Uterus (tissue), 4 donors: Measurements from ENCODE around the gene ITPRIPL2. TPM values are rescaled to one million over a fixed set of nuclear protein-coding genes. Genes with fewer than 3 reads are reported as not detected.

Source experiments
- DNase-seq, 2 donors: peaks; one replicate each; pipeline ENCODE4 v3.0.0-alpha.2; 2019 to 2020
- H3K27ac ChIP-seq, 2 donors: fragments of 200-600 bp; sonication (generic); 1 replicate in 1 of 2; 2 replicates in 1 of 2; pipeline ENCODE4 v1.5.1; 2016 to 2018
- H3K27me3 ChIP-seq, 2 donors: fragments of 200-600 bp; sonication (generic); one replicate each; pipeline ENCODE4 v1.5.1; 2018 to 2019; ENCODE audit warnings: control low read depth in 1 of 2
- H3K36me3 ChIP-seq, 2 donors: fragments of 200-600 bp; sonication (generic); one replicate each; pipeline ENCODE4 v1.5.1; 2019; ENCODE audit warnings: control low read depth in 1 of 2
- H3K4me1 ChIP-seq, 2 donors: fragments of 200-600 bp; sonication (generic); one replicate each; pipeline ENCODE4 v1.5.1; 2018 to 2019; ENCODE audit warnings: control low read depth in 1 of 2
- H3K4me3 ChIP-seq, 2 donors: fragments of 200-600 bp; sonication (generic); 1 replicate in 1 of 2; 2 replicates in 1 of 2; pipeline ENCODE4 v1.5.1; 2018 to 2019; ENCODE audit warnings: mild to moderate bottlenecking in 1 of 2
- H3K9me3 ChIP-seq, 2 donors: fragments of 200-600 bp; sonication (generic); one replicate each; pipeline ENCODE4 v1.5.1; 2019; ENCODE audit warnings: control low read depth in 1 of 2
- POLR2A ChIP-seq, 2 donors: fragments of 450-650 bp; IDR thresholded peaks; one replicate each; pipeline ENCODE4 v1.6.1; 2016; ENCODE audit warnings: antibody characterized with exemption in 2 of 2, mild to moderate bottlenecking in 1 of 2, moderate library complexity in 1 of 2
- intact Hi-C: fragments of 100-400 bp; cut with DNase I; formaldehyde crosslinking; loops from one replicate; pipeline ENCODE4 v1.15.1; 2023; ENCODE audit warnings: low total_unique reads
- total RNA-seq, 4 donors: library from RNA; depleted of rRNA in 3 of 4; stranded (reverse); fragments of >200 nt in 3 of 4; gene quantifications; one replicate each; pipeline versions ENCODE4 v1.1.0 to v1.2.4, GENCODE V29; 2014 to 2023
- TF ChIP-seq, protein P1 (sequence below), 4 experiments: fragments of 200-600 bp in 2 of 4; fragments of 450-650 bp in 2 of 4; sonication (generic) in 2 of 4; IDR thresholded peaks; one replicate each; pipeline ENCODE4 v1.5.1; 2016 to 2019; ENCODE audit warnings: antibody characterized with exemption in 4 of 4, mild to moderate bottlenecking in 2 of 4, moderate library complexity in 1 of 4
- donor health status: DM: yes; HTN: yes; CAD: no.

ITPRIPL2 gene
- total RNA-seq, 4 donors from 2014 or later: 17.9 to 74.1 (median 43.7) TPM

DNA sequence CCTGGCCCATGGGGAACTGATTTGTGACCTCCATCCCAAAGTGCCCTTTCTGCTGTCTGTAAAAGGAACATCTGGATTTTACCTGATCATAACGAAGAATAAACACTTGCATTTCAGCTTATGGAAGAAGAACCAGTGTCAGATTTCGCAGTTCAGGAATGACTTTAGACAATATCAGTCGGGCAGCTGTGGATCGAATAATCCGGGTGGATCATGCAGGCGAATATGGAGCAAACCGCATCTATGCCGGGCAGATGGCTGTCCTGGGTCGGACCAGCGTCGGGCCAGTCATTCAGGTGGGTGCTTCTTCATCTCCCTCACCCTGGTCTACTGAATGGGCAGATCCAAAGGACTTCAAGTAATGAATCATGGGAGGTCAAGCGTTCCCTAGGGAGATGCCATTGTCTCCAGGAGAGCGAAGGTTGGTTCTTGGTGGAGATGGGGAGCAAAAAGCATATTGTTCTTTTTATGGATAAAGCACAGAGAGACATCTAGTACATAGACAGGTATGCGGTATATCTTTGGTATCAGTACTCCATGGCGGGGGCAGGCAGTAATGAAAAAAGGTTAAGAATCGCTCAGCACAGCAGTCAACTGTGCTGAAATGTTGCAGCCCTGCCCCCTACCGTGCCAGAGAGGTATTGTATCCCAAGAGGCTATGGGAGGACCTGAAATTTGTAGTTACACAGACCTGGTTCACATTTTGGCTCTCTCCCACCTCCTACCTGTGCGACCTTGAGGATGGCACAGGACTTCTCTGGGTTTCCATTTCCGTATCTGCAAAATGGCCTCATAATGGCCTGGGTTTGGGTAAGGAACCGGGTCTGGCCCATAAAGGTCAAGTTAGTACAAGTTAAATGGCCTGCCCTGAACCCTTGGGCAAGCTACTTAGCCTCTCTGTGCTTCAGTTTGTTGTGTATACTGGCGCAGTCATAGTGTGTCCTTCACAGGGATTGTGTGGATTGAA is 41.7 kb upstream of the ITPRIPL2 start:
- no peak overlapping the region for H3K27ac ChIP-seq
- H3K4me3 ChIP-seq: no peak overlapping the region
- H3K27me3 ChIP-seq: no peaks in the 10 kb centered on the region
- no peak for DNase-seq
- intact Hi-C loops: no loop called here
- TF ChIP-seq, protein P1, sequence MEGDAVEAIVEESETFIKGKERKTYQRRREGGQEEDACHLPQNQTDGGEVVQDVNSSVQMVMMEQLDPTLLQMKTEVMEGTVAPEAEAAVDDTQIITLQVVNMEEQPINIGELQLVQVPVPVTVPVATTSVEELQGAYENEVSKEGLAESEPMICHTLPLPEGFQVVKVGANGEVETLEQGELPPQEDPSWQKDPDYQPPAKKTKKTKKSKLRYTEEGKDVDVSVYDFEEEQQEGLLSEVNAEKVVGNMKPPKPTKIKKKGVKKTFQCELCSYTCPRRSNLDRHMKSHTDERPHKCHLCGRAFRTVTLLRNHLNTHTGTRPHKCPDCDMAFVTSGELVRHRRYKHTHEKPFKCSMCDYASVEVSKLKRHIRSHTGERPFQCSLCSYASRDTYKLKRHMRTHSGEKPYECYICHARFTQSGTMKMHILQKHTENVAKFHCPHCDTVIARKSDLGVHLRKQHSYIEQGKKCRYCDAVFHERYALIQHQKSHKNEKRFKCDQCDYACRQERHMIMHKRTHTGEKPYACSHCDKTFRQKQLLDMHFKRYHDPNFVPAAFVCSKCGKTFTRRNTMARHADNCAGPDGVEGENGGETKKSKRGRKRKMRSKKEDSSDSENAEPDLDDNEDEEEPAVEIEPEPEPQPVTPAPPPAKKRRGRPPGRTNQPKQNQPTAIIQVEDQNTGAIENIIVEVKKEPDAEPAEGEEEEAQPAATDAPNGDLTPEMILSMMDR (IDR thresholded peaks at IDR 0.05): peak; percentile 24 to 44 (median 32)
- TF ChIP-seq POLR2A (IDR thresholded peaks at IDR 0.05): no peak
- H3K36me3 ChIP-seq: no peaks in the 10 kb centered on the region
- peaks cover 3 to 4% of the 10 kb centered on the region in 2 donors for H3K4me1 ChIP-seq
- H3K9me3 ChIP-seq: no peaks in the 10 kb centered on the region

DNA sequence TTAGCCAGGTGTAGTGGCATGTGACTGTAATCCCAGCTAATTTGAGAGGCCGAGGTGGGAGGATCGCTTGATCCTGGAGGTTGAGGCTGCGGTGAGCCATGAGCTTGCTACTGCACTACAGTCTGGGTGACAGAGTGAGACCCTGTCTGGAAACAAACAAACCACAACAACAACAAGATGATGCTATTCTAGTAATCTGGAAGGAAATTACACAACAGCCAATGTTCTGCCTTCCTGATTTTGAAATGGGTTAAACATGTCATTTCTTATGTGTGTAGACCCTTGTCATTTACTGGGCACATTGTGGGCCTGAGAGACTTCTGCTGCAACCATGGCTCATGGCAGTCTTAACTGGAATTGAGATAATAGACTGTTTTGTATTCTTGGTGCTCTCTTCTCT is 40.4 kb upstream of the ITPRIPL2 start:
- TF ChIP-seq POLR2A (IDR thresholded peaks at IDR 0.05): no peak
- TF ChIP-seq, protein P1 (IDR thresholded peaks at IDR 0.05): no peak
- Histone ChIP-seq H3K27ac (no peak overlapping the region), H3K36me3 (no peaks in the 10 kb centered on the region), H3K9me3 (no peaks in the 10 kb centered on the region), H3K27me3 (no peaks in the 10 kb centered on the region), H3K4me3 (no peak overlapping the region), H3K4me1 (peaks cover 2 to 3% of the 10 kb centered on the region in 2 donors)
- no peak for DNase-seq
- intact Hi-C loops: no loop called here

DNA sequence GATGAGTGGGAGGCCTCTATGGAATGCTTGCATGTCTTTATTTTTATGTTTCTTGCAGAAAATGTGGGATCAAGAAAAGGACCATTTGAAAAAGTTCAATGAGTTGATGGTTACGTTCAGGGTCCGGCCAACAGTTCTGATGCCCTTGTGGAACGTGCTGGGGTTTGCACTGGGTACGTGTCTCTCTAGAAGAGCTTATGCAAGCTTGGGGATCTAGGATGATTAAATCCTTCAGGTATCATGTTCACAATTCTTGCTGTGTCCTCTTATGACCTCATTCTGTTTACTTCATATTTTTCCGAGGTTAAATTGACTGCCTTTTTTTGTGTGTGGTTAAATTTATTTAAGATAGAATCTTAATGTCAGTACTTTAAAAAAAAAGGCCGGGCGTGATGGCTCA is 39.9 kb upstream of the ITPRIPL2 start:
- intact Hi-C loops: no loop called here
- no peak overlapping the region for H3K4me3 ChIP-seq
- no peaks in the 10 kb centered on the region for H3K27me3 ChIP-seq
- H3K27ac ChIP-seq: no peak overlapping the region
- no peak for TF ChIP-seq POLR2A (IDR thresholded peaks at IDR 0.05)
- TF ChIP-seq, protein P1 (IDR thresholded peaks at IDR 0.05): no peak
- DNase-seq: no peak
- peaks cover 0 to 2% of the 10 kb centered on the region in 2 donors for H3K4me1 ChIP-seq
- no peaks in the 10 kb centered on the region for H3K36me3 ChIP-seq
- no peaks in the 10 kb centered on the region for H3K9me3 ChIP-seq

DNA sequence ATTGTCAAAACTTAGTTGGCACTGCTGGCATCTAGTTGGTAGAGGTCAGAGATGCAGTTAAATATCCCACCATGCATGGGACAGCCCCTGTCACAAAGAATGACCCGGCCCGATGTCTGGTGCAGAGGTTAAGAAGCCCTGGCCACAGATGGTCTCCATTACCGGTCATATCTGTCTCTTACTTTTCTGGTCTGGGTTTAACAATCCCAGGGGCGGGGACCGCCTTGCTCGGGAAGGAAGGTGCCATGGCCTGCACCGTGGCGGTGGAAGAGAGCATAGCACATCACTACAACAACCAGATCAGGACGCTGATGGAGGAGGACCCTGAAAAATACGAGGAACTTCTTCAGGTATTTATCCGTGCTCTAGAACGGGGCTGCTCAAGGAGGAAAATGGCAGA is 38.3 kb upstream of the ITPRIPL2 start:
- TF ChIP-seq, protein P1 (IDR thresholded peaks at IDR 0.05): no peak
- TF ChIP-seq POLR2A (IDR thresholded peaks at IDR 0.05): no peak
- no peak for DNase-seq
- Histone ChIP-seq H3K4me3 (no peak overlapping the region), H3K4me1 (no peaks in the 10 kb centered on the region), H3K27ac (no peak overlapping the region), H3K36me3 (no peaks in the 10 kb centered on the region), H3K9me3 (no peaks in the 10 kb centered on the region), H3K27me3 (no peaks in the 10 kb centered on the region)
- intact Hi-C loops: no loop called here

DNA sequence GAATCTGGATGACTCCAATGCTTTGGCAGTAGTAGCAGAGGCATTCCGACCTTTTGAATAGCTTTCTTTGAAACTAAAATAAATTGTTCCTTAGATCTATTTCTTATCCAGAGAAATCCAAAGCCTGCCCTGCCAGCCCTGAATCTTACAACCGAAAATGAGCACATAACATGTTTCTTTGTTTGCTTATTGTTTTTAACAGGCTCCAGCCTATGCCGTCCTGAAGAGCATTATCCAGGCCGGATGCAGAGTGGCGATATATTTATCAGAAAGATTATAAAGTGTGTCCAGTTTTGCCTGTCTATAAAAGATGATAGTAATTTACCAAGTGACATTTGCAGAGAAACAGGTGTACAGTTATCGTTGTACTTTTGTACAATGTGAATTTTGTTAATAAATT is 35.9 kb upstream of the ITPRIPL2 start:
- no peak for DNase-seq
- no peaks in the 10 kb centered on the region for H3K4me1 ChIP-seq
- no peak for TF ChIP-seq POLR2A (IDR thresholded peaks at IDR 0.05)
- TF ChIP-seq, protein P1 (IDR thresholded peaks at IDR 0.05): no peak
- no peak overlapping the region for H3K27ac ChIP-seq
- no peaks in the 10 kb centered on the region for H3K9me3 ChIP-seq
- intact Hi-C loops: no loop called here
- no peaks in the 10 kb centered on the region for H3K27me3 ChIP-seq
- H3K4me3 ChIP-seq: no peak overlapping the region
- no peaks in the 10 kb centered on the region for H3K36me3 ChIP-seq
